ENCODE data around the gene RFPL3.

Gene RFPL3

DNA sequence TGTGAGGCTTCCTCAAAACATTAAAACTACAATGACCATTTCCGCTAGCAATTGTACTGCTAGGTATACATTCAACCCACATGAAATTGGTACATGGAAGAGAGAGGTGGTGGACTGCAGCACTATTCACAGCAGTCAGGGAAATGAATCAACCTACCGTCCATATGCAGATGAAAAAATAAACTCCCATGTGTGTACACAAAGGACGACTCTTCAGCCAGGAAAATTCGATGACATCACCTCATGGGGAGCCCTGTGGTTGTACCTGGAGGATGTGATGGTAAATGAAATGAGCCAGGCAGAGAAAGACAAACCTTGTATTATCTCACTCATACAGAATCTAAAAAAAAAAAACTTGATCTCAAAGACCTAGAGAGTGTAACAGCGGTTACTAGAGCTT lies 23.3 kb downstream of the RFPL3 start:
- Histone ChIP-seq H3K9me3 (ENCODE audit: control insufficient read depth, insufficient read depth, low read length) (no peaks in the 10 kb centered on the region), H3K36me3 (ENCODE audit: control insufficient read depth, insufficient read depth, low read length) (no peaks in the 10 kb centered on the region), H3K27me3 (ENCODE audit: control insufficient read depth, insufficient read depth, low read length) (no peaks in the 10 kb centered on the region), H3K4me3 (ENCODE audit: low read length) (no peak overlapping the region), H3K4me1 (ENCODE audit: control insufficient read depth, insufficient read depth, low read length) (no peaks in the 10 kb centered on the region; the same call in 1 of the 2 replicates), H3K27ac (ENCODE audit: low read length) (no peak overlapping the region)
- DNase-seq (ENCODE audit: low read depth, low spot score) = no peak
- no CpG with 5 or more reads among the region's 5 CpGs for WGBS (ENCODE audit: insufficient coverage, insufficient read length)

- no peaks in the 10 kb centered on the region for H3K27me3 ChIP-seq (ENCODE audit: control insufficient read depth, insufficient read depth, low read length)
- peaks cover 12% of the 10 kb centered on the region for H3K36me3 ChIP-seq (ENCODE audit: control insufficient read depth, insufficient read depth, low read length)
- H3K27ac ChIP-seq (ENCODE audit: low read length) = no peak overlapping the region
- no peaks in the 10 kb centered on the region for H3K9me3 ChIP-seq (ENCODE audit: control insufficient read depth, insufficient read depth, low read length)
- no CpG with 5 or more reads among the region's 1 CpG for WGBS (ENCODE audit: insufficient coverage, insufficient read length)
- DNase-seq (ENCODE audit: low read depth, low spot score) = no peak
- H3K4me3 ChIP-seq (ENCODE audit: low read length) = no peak overlapping the region
- H3K4me1 ChIP-seq (ENCODE audit: control insufficient read depth, insufficient read depth, low read length) = no peaks in the 10 kb centered on the region
Observed at GRCh38 chr22:32385681-32386080, 28.0 kb downstream of the RFPL3 start.

GRCh38 chr22:32389685-32390084 lies 32.0 kb downstream of the RFPL3 start:
- DNase-seq (ENCODE audit: low read depth, low spot score) = no peak
- WGBS (ENCODE audit: insufficient coverage, insufficient read length) = no CpG with 5 or more reads among the region's 4 CpGs
- H3K36me3 ChIP-seq (ENCODE audit: control insufficient read depth, insufficient read depth, low read length) = peaks cover 24% of the 10 kb centered on the region
- H3K4me3 ChIP-seq (ENCODE audit: low read length) = no peak overlapping the region
- no peaks in the 10 kb centered on the region for H3K4me1 ChIP-seq (ENCODE audit: control insufficient read depth, insufficient read depth, low read length)
- H3K9me3 ChIP-seq (ENCODE audit: control insufficient read depth, insufficient read depth, low read length) = no peaks in the 10 kb centered on the region
- H3K27me3 ChIP-seq (ENCODE audit: control insufficient read depth, insufficient read depth, low read length) = no peaks in the 10 kb centered on the region
- no peak overlapping the region for H3K27ac ChIP-seq (ENCODE audit: low read length)

DNA sequence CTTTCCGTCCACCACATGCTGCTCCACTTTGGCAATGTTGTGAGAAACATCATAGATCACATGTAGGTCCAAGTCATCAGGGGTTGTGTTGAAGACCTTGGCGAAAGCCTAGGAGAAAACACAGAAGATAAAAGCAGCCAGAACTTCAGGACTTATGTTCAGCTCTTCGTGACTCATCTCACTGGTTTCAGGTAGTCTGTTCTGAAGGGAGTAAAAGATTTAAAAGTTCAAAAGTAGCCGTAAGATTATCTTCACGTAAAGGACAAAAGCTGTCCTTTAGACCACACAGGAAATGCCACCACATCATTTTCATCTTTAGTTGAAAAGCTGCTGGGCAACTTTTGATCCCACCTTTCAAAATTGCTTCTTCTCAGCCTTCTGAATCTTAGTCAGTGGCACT lies 37.4 kb downstream of the RFPL3 start:
- Histone ChIP-seq H3K9me3 (ENCODE audit: control insufficient read depth, insufficient read depth, low read length) (no peaks in the 10 kb centered on the region), H3K36me3 (ENCODE audit: control insufficient read depth, insufficient read depth, low read length) (peaks cover 22% of the 10 kb centered on the region; the same call in 1 of the 2 replicates), H3K27me3 (ENCODE audit: control insufficient read depth, insufficient read depth, low read length) (no peaks in the 10 kb centered on the region), H3K4me3 (ENCODE audit: low read length) (no peak overlapping the region), H3K4me1 (ENCODE audit: control insufficient read depth, insufficient read depth, low read length) (no peaks in the 10 kb centered on the region), H3K27ac (ENCODE audit: low read length) (no peak overlapping the region)
- DNase-seq (ENCODE audit: low read depth, low spot score) = no peak
- WGBS (ENCODE audit: insufficient coverage, insufficient read length) = no CpG with 5 or more reads among the region's 5 CpGs

DNA sequence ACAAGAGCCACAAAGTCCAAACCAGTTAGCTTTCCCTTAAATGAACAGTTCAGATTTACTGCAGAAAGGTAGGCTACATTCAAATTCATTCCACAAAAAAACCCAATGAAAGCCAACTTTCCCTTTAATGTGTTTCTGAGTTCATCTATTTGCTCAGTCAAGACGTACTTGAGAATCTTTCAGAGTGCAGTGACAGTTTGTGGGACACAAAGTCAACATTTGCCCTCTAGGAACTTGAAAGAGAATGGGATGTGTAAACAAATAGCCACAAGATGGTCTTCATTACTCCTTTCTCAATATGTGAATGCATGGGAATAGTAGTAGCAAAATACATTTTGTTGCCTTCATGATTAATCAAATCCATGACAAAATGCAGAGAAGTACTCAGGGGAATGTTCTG lies 38.6 kb downstream of the RFPL3 start:
- Histone ChIP-seq H3K27me3 (ENCODE audit: control insufficient read depth, insufficient read depth, low read length) (no peaks in the 10 kb centered on the region), H3K9me3 (ENCODE audit: control insufficient read depth, insufficient read depth, low read length) (no peaks in the 10 kb centered on the region), H3K27ac (ENCODE audit: low read length) (no peak overlapping the region), H3K36me3 (ENCODE audit: control insufficient read depth, insufficient read depth, low read length) (peaks cover 22% of the 10 kb centered on the region; the same call in 1 of the 2 replicates), H3K4me3 (ENCODE audit: low read length) (no peak overlapping the region), H3K4me1 (ENCODE audit: control insufficient read depth, insufficient read depth, low read length) (no peaks in the 10 kb centered on the region)
- no CpG with 5 or more reads among the region's 1 CpG for WGBS (ENCODE audit: insufficient coverage, insufficient read length)
- DNase-seq (ENCODE audit: low read depth, low spot score) = no peak

- no CpG with 5 or more reads among the region's 5 CpGs for WGBS (ENCODE audit: insufficient coverage, insufficient read length)
- H3K36me3 ChIP-seq (ENCODE audit: control insufficient read depth, insufficient read depth, low read length) = peaks cover 26% of the 10 kb centered on the region; the same call in 1 of the 2 replicates
Observed at GRCh38 chr22:32396746-32397145, 39.1 kb downstream of the RFPL3 start.

DNA sequence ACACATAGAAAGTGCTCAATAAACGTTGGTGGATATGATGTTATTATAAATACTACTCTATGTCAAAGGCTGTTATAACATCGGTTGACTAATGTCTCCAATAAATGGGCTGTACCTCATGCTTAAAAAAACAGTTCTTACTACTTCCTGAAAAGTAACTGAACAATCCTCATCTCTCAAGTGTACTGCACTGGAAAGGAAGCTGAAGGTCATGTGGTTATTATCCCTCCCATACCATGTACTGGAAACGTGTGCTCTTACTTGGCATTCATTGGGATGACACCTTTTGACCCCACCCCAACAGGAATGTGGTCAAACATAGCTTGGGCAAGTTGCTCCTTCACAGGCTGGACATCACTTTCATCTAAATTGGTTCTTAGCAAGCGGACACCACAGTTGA lies 43.8 kb downstream of the RFPL3 start:
- Histone ChIP-seq H3K27me3 (ENCODE audit: control insufficient read depth, insufficient read depth, low read length) (no peaks in the 10 kb centered on the region), H3K27ac (ENCODE audit: low read length) (no peak overlapping the region), H3K4me3 (ENCODE audit: low read length) (no peak overlapping the region), H3K4me1 (ENCODE audit: control insufficient read depth, insufficient read depth, low read length) (no peaks in the 10 kb centered on the region), H3K9me3 (ENCODE audit: control insufficient read depth, insufficient read depth, low read length) (no peaks in the 10 kb centered on the region), H3K36me3 (ENCODE audit: control insufficient read depth, insufficient read depth, low read length) (peaks cover 14% of the 10 kb centered on the region; the same call in 1 of the 2 replicates)
- no peak for DNase-seq (ENCODE audit: low read depth, low spot score)
- no CpG with 5 or more reads among the region's 4 CpGs for WGBS (ENCODE audit: insufficient coverage, insufficient read length)

More at GRCh38 chr22:32396746-32397145, 39.1 kb downstream of the RFPL3 start:
- Histone ChIP-seq H3K4me3 (ENCODE audit: low read length) (no peak overlapping the region), H3K27ac (ENCODE audit: low read length) (no peak overlapping the region), H3K9me3 (ENCODE audit: control insufficient read depth, insufficient read depth, low read length) (no peaks in the 10 kb centered on the region), H3K4me1 (ENCODE audit: control insufficient read depth, insufficient read depth, low read length) (no peaks in the 10 kb centered on the region), H3K27me3 (ENCODE audit: control insufficient read depth, insufficient read depth, low read length) (no peaks in the 10 kb centered on the region)
- DNase-seq (ENCODE audit: low read depth, low spot score) = no peak

- H3K27ac ChIP-seq (ENCODE audit: low read length) = no peak overlapping the region
- H3K36me3 ChIP-seq (ENCODE audit: control insufficient read depth, insufficient read depth, low read length) = peaks cover 23% of the 10 kb centered on the region; the same call in 1 of the 2 replicates
- WGBS (ENCODE audit: insufficient coverage, insufficient read length) = no CpG with 5 or more reads among the region's 2 CpGs
Observed at GRCh38 chr22:32404021-32404420, 46.4 kb downstream of the RFPL3 start.

DNA sequence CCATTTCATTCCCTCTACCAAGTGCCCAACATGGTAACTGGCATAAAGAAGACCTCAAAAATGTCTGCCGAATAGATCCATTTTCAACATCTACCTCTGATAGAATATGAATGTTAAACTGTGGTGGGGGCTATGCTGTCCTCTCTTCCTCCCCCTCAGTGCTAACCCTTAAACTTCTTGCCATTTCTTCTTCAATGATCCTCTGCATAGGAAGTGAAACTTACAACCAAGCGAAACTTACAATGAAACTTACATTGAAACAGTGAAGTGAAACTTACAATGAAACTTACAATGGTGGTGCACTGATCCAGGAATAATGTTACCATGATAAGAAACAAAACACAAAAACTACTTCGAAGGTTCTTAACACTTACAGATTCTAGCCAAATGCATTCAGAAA lies 49.6 kb downstream of the RFPL3 start:
- Histone ChIP-seq H3K9me3 (ENCODE audit: control insufficient read depth, insufficient read depth, low read length) (no peaks in the 10 kb centered on the region), H3K4me1 (ENCODE audit: control insufficient read depth, insufficient read depth, low read length) (0 out of 2 replicates have a peak, but pooled peaks cover 2% of the 10 kb centered on the region), H3K27ac (ENCODE audit: low read length) (no peak overlapping the region), H3K4me3 (ENCODE audit: low read length) (no peak overlapping the region), H3K27me3 (ENCODE audit: control insufficient read depth, insufficient read depth, low read length) (no peaks in the 10 kb centered on the region), H3K36me3 (ENCODE audit: control insufficient read depth, insufficient read depth, low read length) (peaks cover 19% of the 10 kb centered on the region; the same call in 1 of the 2 replicates)
- no peak for DNase-seq (ENCODE audit: low read depth, low spot score)
- no CpG with 5 or more reads among the region's 3 CpGs for WGBS (ENCODE audit: insufficient coverage, insufficient read length)

More at GRCh38 chr22:32404021-32404420, 46.4 kb downstream of the RFPL3 start:
- no peak for DNase-seq (ENCODE audit: low read depth, low spot score)
- Histone ChIP-seq H3K27me3 (ENCODE audit: control insufficient read depth, insufficient read depth, low read length) (no peaks in the 10 kb centered on the region), H3K9me3 (ENCODE audit: control insufficient read depth, insufficient read depth, low read length) (no peaks in the 10 kb centered on the region), H3K4me1 (ENCODE audit: control insufficient read depth, insufficient read depth, low read length) (no peaks in the 10 kb centered on the region), H3K4me3 (ENCODE audit: low read length) (no peak overlapping the region)

DNA sequence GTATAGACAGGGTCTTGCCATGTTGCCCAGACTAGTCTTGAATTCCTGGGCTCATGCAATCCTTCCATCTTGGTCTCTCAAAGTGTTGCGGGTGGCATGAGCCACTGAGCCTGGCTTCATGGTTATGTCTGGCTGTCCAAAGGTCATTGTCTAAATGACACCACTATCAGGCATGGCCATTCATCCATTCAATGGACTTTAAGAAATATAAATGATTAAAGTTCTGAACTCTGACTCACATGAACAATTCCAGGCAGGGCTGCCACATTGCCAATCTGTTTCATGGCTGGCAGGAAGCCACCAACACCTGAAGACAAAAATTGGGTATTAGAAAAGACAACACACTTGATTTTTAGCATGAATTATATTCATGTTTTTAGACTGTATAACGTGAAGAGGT lies 50.3 kb downstream of the RFPL3 start:
- Histone ChIP-seq H3K4me3 (ENCODE audit: low read length) (no peak overlapping the region), H3K27ac (ENCODE audit: low read length) (no peak overlapping the region), H3K27me3 (ENCODE audit: control insufficient read depth, insufficient read depth, low read length) (no peaks in the 10 kb centered on the region), H3K36me3 (ENCODE audit: control insufficient read depth, insufficient read depth, low read length) (peaks cover 19% of the 10 kb centered on the region; the same call in 1 of the 2 replicates), H3K9me3 (ENCODE audit: control insufficient read depth, insufficient read depth, low read length) (no peaks in the 10 kb centered on the region), H3K4me1 (ENCODE audit: control insufficient read depth, insufficient read depth, low read length) (0 out of 2 replicates have a peak, but pooled peaks cover 2% of the 10 kb centered on the region)
- no CpG with 5 or more reads among the region's 2 CpGs for WGBS (ENCODE audit: insufficient coverage, insufficient read length)
- DNase-seq (ENCODE audit: low read depth, low spot score) = no peak

DNA sequence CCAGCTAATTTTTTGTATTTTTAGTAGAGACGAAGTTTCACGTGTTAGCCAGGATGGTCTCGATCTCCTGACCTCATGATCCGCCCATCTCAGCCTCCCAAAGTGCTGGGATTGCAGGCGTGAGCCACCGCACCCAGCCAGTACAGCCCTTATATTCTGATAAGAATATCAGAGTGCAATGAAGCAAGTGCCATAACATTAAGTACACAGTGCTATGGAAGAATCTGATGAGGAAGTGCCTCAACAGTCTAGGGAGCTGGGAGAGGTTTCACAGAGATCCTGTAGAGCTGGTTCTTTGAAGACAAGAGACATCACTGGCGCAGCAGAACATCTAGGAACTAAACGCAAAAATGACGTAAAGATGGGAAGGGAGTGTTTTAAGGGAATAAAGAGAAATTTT lies 52.3 kb downstream of the RFPL3 start:
- no peak overlapping the region for H3K4me3 ChIP-seq (ENCODE audit: low read length)
- 100% methylated on average over 2 of the region's 9 CpGs for WGBS (ENCODE audit: insufficient coverage, insufficient read length)
- no peaks in the 10 kb centered on the region for H3K27me3 ChIP-seq (ENCODE audit: control insufficient read depth, insufficient read depth, low read length)
- no peaks in the 10 kb centered on the region for H3K9me3 ChIP-seq (ENCODE audit: control insufficient read depth, insufficient read depth, low read length)
- no peak for DNase-seq (ENCODE audit: low read depth, low spot score)
- H3K27ac ChIP-seq (ENCODE audit: low read length) = no peak overlapping the region
- H3K4me1 ChIP-seq (ENCODE audit: control insufficient read depth, insufficient read depth, low read length) = 0 out of 2 replicates have a peak, but pooled peaks cover 2% of the 10 kb centered on the region
- peaks cover 15% of the 10 kb centered on the region; the same call in 1 of the 2 replicates for H3K36me3 ChIP-seq (ENCODE audit: control insufficient read depth, insufficient read depth, low read length)
